Transverse colon (tissue), 4 donors: ENCODE measurements around the gene BTN3A1.

Experiments
- EP300 ChIP-seq: sonication (generic); formaldehyde crosslinking; IDR thresholded peaks from one replicate; pipeline ENCODE4 v1.6.1; 2017; ENCODE audit warnings: antibody characterized with exemption, low read depth
- POLR2A ChIP-seq: fragments of 450-650 bp; IDR thresholded peaks from one replicate; pipeline ENCODE4 v1.6.1; 2016; ENCODE audit warnings: antibody characterized with exemption, mild to moderate bottlenecking, moderate library complexity
- POLR2AphosphoS5 ChIP-seq, 3 donors: sonication (generic); formaldehyde crosslinking; IDR thresholded peaks; one replicate each; pipeline ENCODE4 v1.6.1; 2016; ENCODE audit warnings: antibody characterized with exemption in 3 of 3
- TF ChIP-seq, protein P1 (sequence below), 5 experiments: fragments of 200-600 bp in 3 of 5; fragments of 450-650 bp in 2 of 5; sonication (generic) in 3 of 5; IDR thresholded peaks; 1 replicate in 2 of 5; 2 replicates in 3 of 5; pipeline ENCODE4 v1.5.1; 2016 to 2017; ENCODE audit warnings: antibody characterized with exemption in 5 of 5, inconsistent platforms in 3 of 5, mild to moderate bottlenecking in 2 of 5, moderate library complexity in 1 of 5

DNA sequence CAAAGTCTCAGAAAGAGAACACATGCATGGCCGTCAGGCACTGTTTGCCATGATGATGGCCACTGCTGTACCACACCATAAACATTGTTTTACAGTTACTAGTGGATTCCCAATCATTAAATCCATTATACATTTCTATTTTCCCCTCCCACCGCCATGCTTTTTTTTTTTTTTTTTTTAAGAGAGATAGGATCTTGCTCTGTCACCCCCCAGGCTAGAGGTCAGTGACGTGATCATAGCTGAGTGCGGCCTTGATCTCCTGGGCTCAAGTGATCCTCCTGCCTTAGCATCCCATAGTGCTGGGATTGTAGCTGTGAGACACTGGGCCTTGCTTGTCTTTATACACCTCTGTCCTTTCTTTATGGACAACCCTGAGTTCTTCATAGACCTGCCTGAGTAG, 33.9 kb downstream of the BTN3A1 start:
- TF ChIP-seq POLR2A, result no peak
- TF ChIP-seq, protein P1, sequence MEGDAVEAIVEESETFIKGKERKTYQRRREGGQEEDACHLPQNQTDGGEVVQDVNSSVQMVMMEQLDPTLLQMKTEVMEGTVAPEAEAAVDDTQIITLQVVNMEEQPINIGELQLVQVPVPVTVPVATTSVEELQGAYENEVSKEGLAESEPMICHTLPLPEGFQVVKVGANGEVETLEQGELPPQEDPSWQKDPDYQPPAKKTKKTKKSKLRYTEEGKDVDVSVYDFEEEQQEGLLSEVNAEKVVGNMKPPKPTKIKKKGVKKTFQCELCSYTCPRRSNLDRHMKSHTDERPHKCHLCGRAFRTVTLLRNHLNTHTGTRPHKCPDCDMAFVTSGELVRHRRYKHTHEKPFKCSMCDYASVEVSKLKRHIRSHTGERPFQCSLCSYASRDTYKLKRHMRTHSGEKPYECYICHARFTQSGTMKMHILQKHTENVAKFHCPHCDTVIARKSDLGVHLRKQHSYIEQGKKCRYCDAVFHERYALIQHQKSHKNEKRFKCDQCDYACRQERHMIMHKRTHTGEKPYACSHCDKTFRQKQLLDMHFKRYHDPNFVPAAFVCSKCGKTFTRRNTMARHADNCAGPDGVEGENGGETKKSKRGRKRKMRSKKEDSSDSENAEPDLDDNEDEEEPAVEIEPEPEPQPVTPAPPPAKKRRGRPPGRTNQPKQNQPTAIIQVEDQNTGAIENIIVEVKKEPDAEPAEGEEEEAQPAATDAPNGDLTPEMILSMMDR (IDR thresholded peaks at IDR 0.05), result no peak
- TF ChIP-seq EP300, result no peak
- no peak for TF ChIP-seq POLR2AphosphoS5 (IDR thresholded peaks at IDR 0.05)
